SHP77 treated with DMSO at 0.1 percent for 48 hours (cell line): ENCODE results near the gene GPRC5D.

ENCODE experiments used
- DNase-seq: peaks from one replicate; lab custom pipeline; 2025; lab: John Stamatoyannopoulos, UW

The GPRC5D gene

DNA sequence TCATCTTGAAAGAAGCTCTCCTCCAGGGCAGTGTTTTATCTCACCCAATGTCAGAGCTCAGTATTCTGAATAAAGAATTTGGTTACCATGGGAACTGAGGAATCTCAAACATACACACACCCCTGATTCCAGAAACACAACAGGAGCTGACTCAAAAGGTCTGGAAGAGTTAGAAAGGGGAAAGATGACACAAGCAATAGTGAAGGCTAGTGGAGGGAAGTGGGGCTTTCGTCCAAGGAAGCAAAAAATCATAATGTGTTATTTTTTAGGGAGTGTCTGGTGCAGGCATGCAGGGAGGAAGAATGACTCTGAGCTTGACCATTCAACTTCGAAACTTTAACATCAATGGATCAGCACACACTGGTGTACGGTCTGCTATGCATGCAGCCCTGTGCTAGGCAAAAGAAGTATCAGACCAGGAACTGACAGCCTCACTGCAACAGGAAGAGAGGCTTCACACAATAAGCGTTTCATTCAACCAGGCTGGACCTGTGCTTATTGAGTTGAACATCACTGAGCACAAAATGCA, 27.8 kb upstream of the GPRC5D start:
- no peak for DNase-seq

DNA sequence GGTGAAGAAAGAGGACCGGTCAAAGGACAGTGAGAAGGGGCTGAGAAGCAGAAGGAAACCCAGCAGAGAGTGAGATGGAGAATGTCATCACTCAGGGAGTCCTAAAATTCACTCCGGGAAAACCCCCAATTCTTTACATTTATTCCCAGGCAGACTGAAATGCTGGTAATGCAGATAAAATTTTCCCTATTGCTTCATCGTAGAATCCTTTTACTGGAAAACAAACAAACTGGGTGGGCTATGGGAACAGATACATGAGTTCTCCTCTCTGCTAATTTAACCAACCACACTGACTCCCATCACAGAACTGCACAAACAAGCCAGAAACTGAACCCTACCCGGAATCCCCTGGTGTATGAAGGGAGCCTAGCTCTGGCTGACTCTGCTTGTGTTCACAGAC, 27.2 kb upstream of the GPRC5D start:
- no peak for DNase-seq

- no peak for DNase-seq
Measured at GRCh38 chr12:12977231-12977630, 25.3 kb upstream of the GPRC5D start.

DNA sequence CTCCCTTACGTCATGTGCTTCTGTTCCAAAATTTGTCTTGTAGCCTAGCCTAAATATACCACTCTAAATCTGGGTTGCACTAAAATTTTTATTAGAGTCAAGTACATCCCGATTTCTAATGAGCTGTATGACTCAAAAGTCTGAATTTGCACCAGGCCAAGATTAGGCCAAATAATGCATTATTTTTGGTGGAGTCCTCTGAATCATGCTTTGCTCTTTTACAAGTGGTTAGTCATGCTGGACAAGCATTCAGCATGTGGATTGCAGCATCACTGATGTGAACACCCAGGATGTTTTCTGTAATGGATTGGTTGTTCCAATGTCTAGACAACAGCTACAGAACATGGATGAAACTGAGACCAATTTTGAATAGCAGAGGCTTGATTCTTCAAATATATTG, 24.4 kb upstream of the GPRC5D start:
- DNase-seq = no peak

DNA sequence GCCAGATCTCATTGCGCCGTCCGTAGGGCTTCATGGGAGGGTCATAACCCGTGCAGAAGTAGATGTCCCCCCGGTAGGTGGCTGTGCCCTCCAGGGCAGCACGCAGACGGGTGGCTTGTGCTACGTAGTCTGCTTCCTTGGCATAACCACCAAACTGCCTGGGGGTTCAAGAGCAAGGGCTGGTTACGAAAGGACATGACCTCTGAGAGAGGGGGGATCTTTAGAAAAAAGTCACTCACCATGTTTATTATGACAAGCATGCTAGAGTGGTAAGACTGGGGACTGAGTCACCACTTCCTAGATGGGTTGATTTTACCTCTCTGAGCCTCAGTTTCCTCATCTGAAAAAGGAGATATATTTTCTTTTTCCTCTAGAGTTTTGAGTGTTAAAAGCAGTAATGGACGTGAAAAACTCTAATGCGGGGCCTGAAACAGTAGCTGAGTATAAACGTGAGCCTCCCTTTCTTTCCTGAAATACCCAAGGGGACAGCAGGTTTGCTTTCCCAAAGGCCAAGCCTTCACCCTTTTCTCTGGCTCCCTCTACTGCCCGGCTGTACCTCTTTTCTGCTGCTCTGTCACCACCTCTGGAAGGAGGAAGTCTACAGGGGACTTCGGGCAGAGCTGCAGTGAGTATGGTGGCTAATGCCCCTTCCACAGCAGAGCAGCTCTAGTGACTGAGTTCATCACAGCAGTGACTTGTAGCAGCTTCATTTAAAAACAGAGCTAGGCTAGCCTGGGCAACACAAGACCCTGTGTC, 23.5 kb upstream of the GPRC5D start:
- no peak for DNase-seq

- DNase-seq = no peak
Measured at GRCh38 chr12:12974211-12974610, 22.2 kb upstream of the GPRC5D start.

DNA sequence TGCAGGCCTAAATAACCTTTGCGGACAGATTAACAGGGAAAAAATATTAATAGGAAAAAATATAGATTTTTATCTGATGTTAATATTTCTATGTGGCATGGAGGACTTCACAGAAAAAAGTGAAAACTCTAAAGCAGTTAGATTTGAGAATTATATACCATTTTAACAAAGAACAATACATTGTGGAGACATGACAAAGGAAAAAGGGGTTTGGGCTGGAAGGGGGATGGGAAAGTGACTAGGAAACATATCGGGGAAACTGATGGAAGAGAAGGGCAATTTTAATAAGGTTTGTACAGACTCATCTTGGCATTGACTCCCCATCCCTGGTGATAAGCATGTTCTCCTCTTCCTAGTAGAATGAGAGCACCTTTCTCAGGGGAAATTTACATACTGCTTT, 21.0 kb upstream of the GPRC5D start:
- DNase-seq = no peak

DNA sequence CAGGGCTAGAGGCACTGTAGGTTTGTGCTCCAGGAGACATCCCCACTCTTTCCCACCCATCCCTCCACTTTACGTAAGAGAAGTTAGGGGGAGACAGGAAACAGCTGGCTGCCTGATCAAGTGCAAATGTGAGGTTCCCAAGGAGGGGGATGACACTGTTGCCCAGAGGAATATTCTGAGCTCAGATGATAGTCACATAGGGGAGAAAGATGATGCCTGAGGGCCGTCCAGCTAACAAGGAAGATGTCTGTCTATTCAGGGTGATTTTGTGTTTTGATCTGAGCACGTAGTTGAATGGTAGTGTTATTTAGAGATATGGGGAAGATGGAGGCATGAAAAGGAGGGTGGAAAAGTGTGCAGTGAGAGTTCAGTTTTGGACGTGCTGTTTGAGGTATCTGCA, 13.9 kb upstream of the GPRC5D start:
- no peak for DNase-seq

DNA sequence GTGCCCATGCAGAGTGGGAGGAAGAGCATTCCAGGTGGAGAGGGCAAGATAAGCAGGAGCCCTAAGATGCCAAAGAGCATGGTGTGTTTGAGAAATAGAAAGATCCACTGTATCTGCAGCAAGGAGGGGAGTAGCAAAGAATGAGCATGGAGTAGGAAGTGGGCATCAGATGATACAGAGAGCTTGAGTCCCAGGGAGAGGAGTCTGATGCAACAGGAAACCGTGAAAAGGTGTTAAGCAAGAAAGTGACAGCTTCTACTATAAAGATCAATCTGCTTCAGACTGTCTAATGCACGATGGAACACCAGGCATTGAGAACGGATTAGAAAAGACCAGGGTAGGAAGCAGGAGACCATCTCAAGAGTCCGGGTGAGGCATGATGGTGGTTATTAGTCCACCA, 12.3 kb upstream of the GPRC5D start:
- DNase-seq = no peak

- DNase-seq = no peak
Measured at GRCh38 chr12:12960639-12961209, 8.8 kb upstream of the GPRC5D start.

GRCh38 chr12:12958886-12959285, 6.9 kb upstream of the GPRC5D start:
- DNase-seq = no peak

- DNase-seq = no peak
Measured at GRCh38 chr12:12954878-12955625, 3.1 kb upstream of the GPRC5D start.

DNA sequence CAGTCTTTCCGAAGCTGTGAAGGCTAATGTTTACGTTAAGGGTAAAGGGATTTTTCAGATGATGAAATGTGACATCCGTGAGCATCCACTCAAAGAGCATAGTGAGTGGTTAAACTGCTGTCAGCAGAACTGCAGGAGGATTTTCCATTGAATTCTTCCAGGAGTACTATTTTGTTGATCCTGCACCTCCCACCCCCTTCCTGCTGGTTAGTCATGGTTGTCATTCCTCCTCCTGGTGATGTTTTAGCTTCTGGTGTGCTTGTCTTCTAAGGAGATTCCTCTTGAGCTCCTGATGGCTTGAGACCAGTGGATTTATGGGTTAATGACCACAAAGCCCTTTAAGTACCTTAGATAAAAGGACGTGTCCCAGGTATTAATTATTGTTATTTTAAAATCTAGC, 2.4 kb upstream of the GPRC5D start:
- no peak for DNase-seq

- DNase-seq = no peak
Measured at GRCh38 chr12:12951504-12951903, 466 bp downstream of the GPRC5D start.

DNA sequence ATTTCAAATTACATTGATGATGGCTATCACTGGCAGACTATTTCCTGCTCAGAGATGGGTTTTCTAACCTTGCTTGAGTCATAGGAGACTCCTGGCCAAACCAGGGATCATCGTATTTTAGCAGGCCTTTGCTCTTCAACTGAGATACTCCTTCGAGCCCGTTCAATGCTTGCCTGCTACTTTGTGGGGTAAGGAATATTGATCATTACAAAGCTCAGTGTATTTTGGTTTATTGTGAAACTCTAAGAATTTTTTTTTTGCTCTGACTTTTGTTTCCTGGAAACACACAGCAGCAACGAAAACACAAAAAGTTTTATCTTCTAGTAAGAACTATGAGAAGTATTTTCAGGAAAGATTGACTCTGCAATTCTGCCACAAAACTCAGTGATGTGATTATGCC, 4.1 kb downstream of the GPRC5D start:
- no peak for DNase-seq

DNA sequence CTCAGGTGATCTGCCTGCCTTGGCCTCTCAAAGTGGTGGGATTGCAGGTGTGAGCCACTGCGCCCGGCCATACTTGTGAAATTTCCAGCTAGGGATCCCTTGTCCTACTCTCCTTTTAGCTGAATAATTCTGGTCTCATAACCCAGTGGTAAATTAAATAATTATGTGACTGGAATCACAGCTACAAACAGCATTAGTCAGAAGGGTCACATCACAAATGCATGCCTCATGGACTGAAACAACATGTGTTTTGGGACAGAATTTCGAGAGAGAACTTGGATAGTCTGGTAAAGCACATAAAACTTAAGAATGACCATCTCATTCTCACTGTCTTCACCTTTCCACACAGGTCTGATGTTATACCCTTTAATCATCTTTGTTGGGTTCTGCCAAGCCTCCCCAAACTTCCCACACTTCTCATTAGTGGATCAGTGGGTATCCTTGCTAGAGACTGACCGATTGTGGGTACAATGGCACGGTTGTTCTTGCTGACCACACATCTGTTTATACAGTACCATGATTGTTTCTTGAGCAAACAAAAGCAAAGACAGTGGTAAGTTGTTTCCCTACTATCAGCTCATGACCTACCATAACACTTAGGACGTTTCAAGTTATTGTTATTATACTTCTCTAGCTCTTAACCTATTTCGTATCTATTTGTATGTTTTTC, 5.1 kb downstream of the GPRC5D start:
- DNase-seq = no peak

GRCh38 chr12:12945591-12945990, 6.4 kb downstream of the GPRC5D start:
- DNase-seq = no peak

DNA sequence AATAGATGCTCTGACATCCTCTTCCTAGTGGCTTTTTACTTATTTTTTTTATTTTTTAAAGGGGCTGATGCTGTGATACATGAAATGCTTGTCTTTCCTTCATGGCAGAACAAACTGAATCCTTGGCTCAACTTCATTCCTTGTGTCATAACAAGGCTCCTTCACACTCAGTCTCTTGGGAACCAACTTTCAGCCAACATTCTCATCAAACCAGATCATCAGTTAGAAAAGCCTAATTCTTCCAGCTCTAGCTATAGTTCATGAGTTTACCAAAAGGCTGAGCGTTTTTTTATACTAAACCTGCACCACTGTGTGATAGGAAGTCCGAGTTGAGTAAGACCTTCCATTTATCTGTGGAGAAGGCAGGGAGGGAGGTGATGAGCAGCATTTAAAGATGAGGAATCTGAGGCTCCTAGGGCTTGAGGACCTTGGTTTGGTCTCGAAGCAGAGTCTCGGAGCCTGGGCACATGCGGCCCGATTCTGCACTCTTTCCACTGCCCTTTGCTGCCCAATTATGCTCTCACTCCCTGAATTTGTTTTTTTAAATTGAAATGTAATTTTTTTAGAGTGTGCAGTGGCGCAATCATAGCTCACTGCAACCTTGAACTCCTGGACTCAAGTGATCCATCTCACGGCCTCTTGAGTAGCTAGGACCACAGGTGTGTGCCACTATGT, 8.2 kb downstream of the GPRC5D start:
- DNase-seq = no peak

DNA sequence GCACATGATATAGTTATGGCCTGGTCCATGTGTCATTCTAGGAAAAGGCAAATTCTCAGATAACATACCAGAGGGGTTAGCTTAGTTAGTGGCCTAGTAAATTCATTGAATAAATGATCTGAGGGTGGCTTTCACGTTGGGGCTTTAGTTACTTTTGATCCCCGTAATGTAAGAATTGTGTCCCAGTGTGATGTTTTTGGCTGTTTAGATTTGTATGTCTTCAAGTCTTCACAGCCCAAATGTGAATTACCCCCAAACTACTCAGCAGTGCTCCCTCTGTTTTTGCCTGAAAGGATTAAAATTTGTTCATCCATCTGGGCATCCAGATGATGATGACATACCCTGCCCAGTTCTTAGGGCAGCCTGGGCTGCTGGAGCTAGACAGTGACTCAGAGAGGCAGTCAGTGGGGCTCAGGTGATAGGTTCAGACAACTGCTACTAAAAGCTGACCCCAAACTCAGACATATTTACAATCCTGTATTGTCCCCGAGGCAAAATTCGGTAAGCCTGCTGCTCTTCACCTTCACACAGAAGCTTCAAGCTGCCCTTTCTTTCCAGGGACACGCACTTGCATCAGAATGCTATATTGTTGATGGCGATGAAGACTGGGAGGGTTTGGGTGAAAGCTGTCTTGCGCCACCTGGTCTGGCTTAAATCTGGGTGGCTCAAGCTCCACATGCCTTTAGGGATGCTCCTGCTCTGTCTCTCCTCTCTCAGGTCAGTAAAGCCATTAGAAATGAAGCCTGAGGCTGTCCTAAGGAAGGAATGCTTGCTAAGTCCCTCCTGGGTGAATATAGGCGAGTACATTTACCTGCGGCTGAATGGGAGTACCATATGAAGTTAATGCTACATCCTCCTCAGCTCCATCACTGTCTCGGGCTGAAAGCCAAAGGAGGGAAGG, 10.3 kb downstream of the GPRC5D start:
- DNase-seq = no peak

- DNase-seq = no peak
Measured at GRCh38 chr12:12939888-12940287, 12.1 kb downstream of the GPRC5D start.

DNA sequence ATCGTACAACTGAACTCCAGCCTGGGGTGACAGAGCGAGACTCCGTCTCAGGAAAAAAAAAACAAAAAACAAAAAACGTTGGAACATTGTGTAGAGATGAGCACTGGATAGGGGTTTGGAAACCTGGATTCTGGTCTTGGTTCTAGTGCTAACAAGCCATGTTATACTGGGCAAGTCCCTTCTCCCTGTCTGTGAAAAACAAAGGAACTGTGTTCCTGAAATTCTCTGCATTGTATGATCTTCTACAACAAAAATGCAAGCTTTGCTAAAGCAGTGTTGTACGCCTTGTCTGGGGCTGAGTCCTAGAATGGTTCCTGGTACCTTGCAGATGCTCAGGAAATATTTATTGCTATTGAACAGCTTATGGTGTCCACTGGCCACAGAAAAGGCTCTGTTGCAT, 13.4 kb downstream of the GPRC5D start:
- DNase-seq = no peak
